ENCODE data around the gene TSEN15.

Gene TSEN15

DNA sequence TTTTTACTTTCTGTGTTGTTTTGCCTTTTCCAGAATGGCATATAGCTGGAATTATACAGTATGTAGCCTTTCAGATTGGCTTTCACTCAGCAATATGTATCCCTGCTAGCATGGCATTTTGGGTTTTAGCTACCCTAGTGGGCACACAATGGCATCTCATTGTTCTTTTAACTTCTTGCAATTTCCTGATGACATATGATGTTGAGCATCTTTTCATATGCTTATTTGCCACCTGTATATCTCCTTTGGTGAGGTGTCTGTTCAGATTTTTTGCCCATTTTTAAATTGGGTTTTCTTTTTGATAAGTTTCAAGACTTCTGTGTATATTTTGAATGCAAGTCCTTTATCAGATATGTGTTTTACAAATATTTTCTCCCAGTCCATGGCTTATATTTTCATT, 14.0 kb downstream of the TSEN15 start:
- TF ChIP-seq, protein P1, sequence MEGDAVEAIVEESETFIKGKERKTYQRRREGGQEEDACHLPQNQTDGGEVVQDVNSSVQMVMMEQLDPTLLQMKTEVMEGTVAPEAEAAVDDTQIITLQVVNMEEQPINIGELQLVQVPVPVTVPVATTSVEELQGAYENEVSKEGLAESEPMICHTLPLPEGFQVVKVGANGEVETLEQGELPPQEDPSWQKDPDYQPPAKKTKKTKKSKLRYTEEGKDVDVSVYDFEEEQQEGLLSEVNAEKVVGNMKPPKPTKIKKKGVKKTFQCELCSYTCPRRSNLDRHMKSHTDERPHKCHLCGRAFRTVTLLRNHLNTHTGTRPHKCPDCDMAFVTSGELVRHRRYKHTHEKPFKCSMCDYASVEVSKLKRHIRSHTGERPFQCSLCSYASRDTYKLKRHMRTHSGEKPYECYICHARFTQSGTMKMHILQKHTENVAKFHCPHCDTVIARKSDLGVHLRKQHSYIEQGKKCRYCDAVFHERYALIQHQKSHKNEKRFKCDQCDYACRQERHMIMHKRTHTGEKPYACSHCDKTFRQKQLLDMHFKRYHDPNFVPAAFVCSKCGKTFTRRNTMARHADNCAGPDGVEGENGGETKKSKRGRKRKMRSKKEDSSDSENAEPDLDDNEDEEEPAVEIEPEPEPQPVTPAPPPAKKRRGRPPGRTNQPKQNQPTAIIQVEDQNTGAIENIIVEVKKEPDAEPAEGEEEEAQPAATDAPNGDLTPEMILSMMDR (IDR thresholded peaks at IDR 0.05; ENCODE audit: unreplicated experiment in 3 of 3): no peak
- no peak overlapping the region for H3K4me3 Mint-ChIP-seq
- H3K36me3 Mint-ChIP-seq (ENCODE audit: low read depth): peaks cover 56% of the 10 kb centered on the region
- no peak overlapping the region for H3K27ac Mint-ChIP-seq
- no peaks in the 10 kb centered on the region for H3K27me3 Mint-ChIP-seq (ENCODE audit: low read depth)
- no peaks in the 10 kb centered on the region for H3K9me3 Mint-ChIP-seq
- H3K4me1 Mint-ChIP-seq: peaks cover 12% of the 10 kb centered on the region

DNA sequence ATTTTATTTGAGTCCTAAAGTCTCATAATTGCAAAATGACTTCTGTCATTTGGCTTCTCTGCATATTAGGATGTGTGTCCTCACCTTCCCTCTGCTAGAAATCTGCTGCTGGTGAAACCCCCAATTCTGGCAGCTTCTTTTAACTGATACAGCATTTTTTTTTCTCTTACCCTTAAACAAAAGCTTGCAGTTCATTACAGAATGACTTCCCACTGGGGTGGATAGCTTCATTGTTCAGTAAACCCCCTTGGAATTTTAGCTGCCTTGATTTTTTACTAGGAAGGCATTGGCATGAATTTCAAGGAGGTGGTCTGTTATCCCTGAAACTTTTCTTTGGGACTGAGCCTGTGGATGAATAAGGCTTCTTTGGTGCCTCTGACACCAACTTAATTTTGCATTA, 16.8 kb downstream of the TSEN15 start:
- Mint-ChIP-seq H3K27ac (no peak overlapping the region), H3K36me3 (ENCODE audit: low read depth) (peaks cover 58% of the 10 kb centered on the region), H3K4me3 (no peak overlapping the region), H3K4me1 (no peaks in the 10 kb centered on the region), H3K9me3 (no peaks in the 10 kb centered on the region), H3K27me3 (ENCODE audit: low read depth) (no peaks in the 10 kb centered on the region)
- TF ChIP-seq, protein P1 (IDR thresholded peaks at IDR 0.05; ENCODE audit: unreplicated experiment in 3 of 3): no peak

DNA sequence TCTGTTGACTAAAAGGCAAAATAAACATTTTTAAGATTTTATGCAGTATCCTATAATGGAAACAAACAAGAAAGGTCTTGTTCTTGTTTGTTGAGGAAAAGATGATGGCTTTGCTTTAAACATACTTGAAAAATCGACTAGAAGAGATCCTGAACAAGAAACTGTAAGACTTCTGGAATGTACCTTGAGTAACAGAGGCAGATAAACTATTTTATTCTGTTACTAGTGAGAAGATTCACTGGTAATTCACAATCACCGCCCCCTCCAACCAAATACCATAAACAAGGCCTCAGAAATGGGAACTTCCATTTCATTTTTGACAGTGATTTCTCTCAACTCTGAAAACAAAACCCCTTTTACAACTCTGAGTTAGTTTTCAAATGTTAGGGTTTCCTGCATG, 18.1 kb downstream of the TSEN15 start:
- H3K36me3 Mint-ChIP-seq (ENCODE audit: low read depth): peaks cover 57% of the 10 kb centered on the region
- H3K9me3 Mint-ChIP-seq: no peaks in the 10 kb centered on the region
- no peak overlapping the region for H3K4me3 Mint-ChIP-seq
- no peaks in the 10 kb centered on the region for H3K4me1 Mint-ChIP-seq
- no peak overlapping the region for H3K27ac Mint-ChIP-seq
- no peaks in the 10 kb centered on the region for H3K27me3 Mint-ChIP-seq (ENCODE audit: low read depth)
- TF ChIP-seq, protein P1 (IDR thresholded peaks at IDR 0.05; ENCODE audit: unreplicated experiment in 3 of 3): no peak

DNA sequence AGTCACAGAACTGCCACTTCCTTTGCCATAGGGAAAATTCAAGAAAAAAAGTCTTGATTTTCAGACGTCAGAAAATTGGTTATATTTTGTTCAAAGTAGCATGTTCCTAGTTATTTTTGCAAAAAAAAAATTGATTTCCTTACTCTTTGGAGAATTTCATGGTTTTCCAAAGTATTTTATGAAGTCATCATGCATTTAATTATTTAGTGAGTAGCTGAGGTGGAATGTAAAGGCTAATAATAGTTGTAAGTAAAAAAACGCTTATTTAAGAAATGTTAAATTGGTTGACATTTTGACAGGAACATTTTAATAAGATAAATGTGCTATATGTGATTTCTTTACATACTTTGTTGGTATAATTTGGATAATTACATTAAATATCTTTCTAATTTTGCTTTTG, 20.8 kb downstream of the TSEN15 start:
- no peak overlapping the region for H3K4me3 Mint-ChIP-seq
- no peaks in the 10 kb centered on the region for H3K27me3 Mint-ChIP-seq (ENCODE audit: low read depth)

DNA sequence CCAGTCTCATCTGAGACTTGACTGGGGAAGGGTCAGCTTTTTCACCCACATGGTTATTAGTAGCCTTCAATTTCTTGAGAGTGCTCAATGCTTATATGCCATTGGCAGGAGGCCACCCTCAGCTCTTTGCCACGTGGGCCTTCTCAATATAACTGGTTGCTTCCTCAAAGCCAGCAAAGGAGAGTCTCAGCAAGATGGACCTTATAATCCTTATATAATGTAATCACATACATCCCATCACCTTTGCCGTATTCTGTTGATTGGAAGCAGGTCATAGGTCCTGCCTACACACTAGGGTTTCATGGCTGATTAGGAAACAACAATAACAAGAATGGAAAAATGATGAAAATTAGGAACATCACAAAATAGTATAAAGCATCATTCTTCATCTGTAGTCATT, 22.9 kb downstream of the TSEN15 start:
- H3K4me3 Mint-ChIP-seq: no peak overlapping the region
- peak overlapping the region in 1 of 3 experiments; percentile 58 for H3K27ac Mint-ChIP-seq
- TF ChIP-seq, protein P1 (IDR thresholded peaks at IDR 0.05; ENCODE audit: unreplicated experiment in 3 of 3): no peak
- H3K4me1 Mint-ChIP-seq: peaks cover 14% of the 10 kb centered on the region
- H3K27me3 Mint-ChIP-seq (ENCODE audit: low read depth): no peaks in the 10 kb centered on the region
- H3K36me3 Mint-ChIP-seq (ENCODE audit: low read depth): peaks cover 42% of the 10 kb centered on the region
- peaks cover 6% of the 10 kb centered on the region for H3K9me3 Mint-ChIP-seq

More for the DNA sequence above, 20.8 kb downstream of the TSEN15 start:
- Mint-ChIP-seq H3K36me3 (ENCODE audit: low read depth) (peaks cover 42% of the 10 kb centered on the region), H3K4me1 (peaks cover 8% of the 10 kb centered on the region), H3K27ac (no peak overlapping the region), H3K9me3 (peaks cover 4% of the 10 kb centered on the region)
- TF ChIP-seq, protein P1 (IDR thresholded peaks at IDR 0.05; ENCODE audit: unreplicated experiment in 3 of 3): no peak

Data from nephron (organoid).